AG04450 (cell line): ENCODE measurements around the gene TFPI. TPM values are rescaled to one million over a fixed set of nuclear protein-coding genes. Genes with fewer than 3 reads are reported as not detected.
"Not testable (repeated sequence)": the region's sequence is repeated elsewhere in the genome, so short reads cannot be mapped to it uniquely, and the experiment has no call there.

ENCODE experiments used
- CTCF ChIA-PET: fragments of 300-600, 350-600 bp; formaldehyde crosslinking; extraction: SDS; loops from one replicate; lab custom pipeline; 2022; ENCODE audit warnings: antibody characterized with exemption, inconsistent platforms; lab: Charles Lee
- POLR2A ChIA-PET: fragments of 350-600 bp; formaldehyde crosslinking; extraction: SDS; loops from one replicate; lab custom pipeline; 2021; ENCODE audit warnings: antibody characterized with exemption, inconsistent platforms; lab: Yijun Ruan, JAX
- DNase-seq: peaks from one replicate; pipeline ENCODE4 v3.0.0-alpha.2; 2011; ENCODE audit warnings: low read depth, low spot score
- H3K27ac ChIP-seq: one replicate; pipeline ENCODE4 v1.5.1; 2012; ENCODE audit warnings: low read depth, low read length, control low read depth
- H3K27me3 ChIP-seq: one replicate; pipeline ENCODE4 v1.6.0; 2012; ENCODE audit warnings: low read length; ENCODE audit not compliant: control insufficient read depth, insufficient read depth
- H3K4me3 ChIP-seq: 2 replicates; pipeline ENCODE4 v1.5.1; 2011; ENCODE audit warnings: mild to moderate bottlenecking, low read depth, low read length, control low read depth
- H3K9me3 ChIP-seq: 2 replicates; pipeline ENCODE4 v1.5.1; 2012; ENCODE audit warnings: low read length; ENCODE audit not compliant: control insufficient read depth, insufficient read depth
- CTCF ChIP-seq: IDR thresholded peaks from 2 replicates; pipeline ENCODE4 v1.5.1; 2011; ENCODE audit warnings: low read depth, low read length, control low read depth, inconsistent platforms
- polyA plus RNA-seq: library from polyadenylated mRNA; depleted of rRNA; stranded (reverse); fragments of >200 nt; gene quantifications from 2 replicates; pipeline ENCODE4 v1.2.3, GENCODE V29; 2011

The TFPI gene
- polyA plus RNA-seq, 1 experiment, result 91.2 TPM

GRCh38 chr2:187576906-187577305 is 22.7 kb upstream of the TFPI start:
- POLR2A ChIA-PET, result no interaction called here

GRCh38 chr2:187575751-187576067 is 21.5 kb upstream of the TFPI start:
- Histone ChIP-seq H3K4me3 (no peak overlapping the region), H3K27me3 (no peaks in the 10 kb centered on the region), H3K27ac (no peak overlapping the region), H3K9me3 (no peaks in the 10 kb centered on the region)
- no peak for TF ChIP-seq CTCF
- ChIA-PET POLR2A (no interaction called here), CTCF (interaction anchor here (1.0 to 4.2 kb wide), 3 partner anchors 9 to 76 kb away, joined by 3 to 88 read pairs (median 4); partner anchors contain the start of gene TFPI)
- no peak for DNase-seq

More at GRCh38 chr2:187576906-187577305, 22.7 kb upstream of the TFPI start:
- Histone ChIP-seq H3K4me3 (no peak overlapping the region), H3K9me3 (no peaks in the 10 kb centered on the region), H3K27ac (no peak overlapping the region), H3K27me3 (no peaks in the 10 kb centered on the region)
- TF ChIP-seq CTCF, result no peak
- DNase-seq, result no peak
- CTCF ChIA-PET, result interaction anchor here (11.9 kb wide), 1 partner anchor 75 kb away, joined by 792 read pairs; no protein-coding TSS in a partner anchor

DNA sequence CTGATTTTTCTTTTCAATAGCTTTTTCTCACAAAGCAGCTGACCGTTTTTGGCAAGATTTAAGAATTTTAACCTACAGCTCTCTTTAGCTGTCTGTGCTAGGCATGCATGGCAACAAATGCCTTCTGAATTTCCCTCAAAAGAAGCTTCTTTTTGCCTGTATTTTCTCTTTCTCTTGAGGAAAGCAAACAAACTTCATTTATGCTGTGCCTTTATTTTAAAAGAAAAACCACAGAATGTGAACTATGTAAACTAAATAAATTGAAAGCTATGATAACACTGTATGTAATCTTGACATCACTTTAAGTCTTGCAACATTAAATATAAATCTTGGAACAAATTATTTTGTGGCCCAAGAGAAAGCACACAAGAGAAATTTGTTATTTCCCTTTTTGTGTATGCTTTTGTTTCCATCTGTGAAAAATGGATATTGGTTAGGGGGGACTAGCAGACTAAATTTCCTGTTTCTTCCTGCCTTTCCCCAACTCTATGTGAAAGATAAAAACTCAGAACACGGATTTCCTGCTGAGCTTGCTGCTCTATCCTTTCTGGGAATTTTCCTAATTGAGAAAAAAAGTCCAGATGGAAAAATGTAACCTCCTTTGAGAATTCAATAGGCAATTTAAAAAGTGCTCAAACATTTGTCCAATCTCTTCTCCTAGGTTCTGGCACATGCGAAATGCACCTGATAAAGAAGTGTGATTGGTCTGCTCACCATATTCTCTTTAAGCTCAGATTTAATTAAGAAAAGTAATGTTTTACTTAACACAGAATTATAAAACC is 20.9 kb upstream of the TFPI start:
- ChIA-PET POLR2A (interaction anchor here (0.7 to 1.0 kb wide), 2 partner anchors 20 to 28 kb away, joined by 3 read pairs; no protein-coding TSS in a partner anchor), CTCF (interaction anchor here (0.7 to 4.2 kb wide), 6 partner anchors 8 to 712 kb away, joined by 3 to 88 read pairs (median 3); partner anchors contain the start of gene TFPI)
- Histone ChIP-seq H3K4me3 (no peak overlapping the region), H3K27me3 (no peaks in the 10 kb centered on the region), H3K9me3 (no peaks in the 10 kb centered on the region), H3K27ac (no peak overlapping the region)
- TF ChIP-seq CTCF, result no peak
- peak; percentile 37 for DNase-seq

- CTCF ChIA-PET, result interaction anchor here (4.2 kb wide), 1 partner anchor 74 kb away, joined by 88 read pairs; no protein-coding TSS in a partner anchor
- Histone ChIP-seq H3K9me3 (no peaks in the 10 kb centered on the region), H3K27me3 (no peaks in the 10 kb centered on the region), H3K4me3 (no peak overlapping the region), H3K27ac (no peak overlapping the region)
- DNase-seq, result no peak
- TF ChIP-seq CTCF, result no peak
- POLR2A ChIA-PET, result no interaction called here
Observed at GRCh38 chr2:187573722-187574121, 19.5 kb upstream of the TFPI start.

DNA sequence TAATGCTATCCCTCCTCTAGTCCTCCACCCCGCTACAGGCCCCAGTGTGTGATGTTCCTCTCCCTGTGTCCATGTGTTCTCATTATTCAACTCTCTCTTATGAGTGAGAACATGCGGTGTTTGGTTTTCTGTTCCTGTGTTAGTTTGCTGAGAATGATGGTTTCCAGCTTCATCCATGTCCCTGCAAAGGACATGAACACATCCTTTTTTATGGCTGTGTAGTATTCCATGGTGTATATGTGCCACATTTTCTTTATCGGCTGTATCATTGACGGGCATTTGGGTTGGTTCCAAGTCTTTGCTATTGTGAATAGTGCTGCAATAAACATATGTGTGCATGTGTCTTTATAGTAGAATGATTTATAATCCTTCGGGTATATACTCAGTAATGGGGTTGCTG is 17.8 kb upstream of the TFPI start:
- POLR2A ChIA-PET, H3K27me3 ChIP-seq, DNase-seq, H3K9me3 ChIP-seq, H3K4me3 ChIP-seq, H3K27ac ChIP-seq: not testable (repeated sequence)
- CTCF ChIA-PET, result interaction anchor here (4.2 kb wide), 1 partner anchor 72 kb away, joined by 88 read pairs; no protein-coding TSS in a partner anchor
